Measurements from ENCODE around the gene CATSPER4. TPM values are rescaled to one million over a fixed set of nuclear protein-coding genes. Genes with fewer than 3 reads are reported as not detected.

Gene CATSPER4
- total RNA-seq, 1 donor from 2014 or later, result not detected

- Histone ChIP-seq H3K27ac (no peak overlapping the region), H3K4me3 (peak overlapping the region; percentile 25), H3K9me3 (no peaks in the 10 kb centered on the region), H3K27me3 (peaks cover 6% of the 10 kb centered on the region), H3K36me3 (no peaks in the 10 kb centered on the region), H3K4me1 (peaks cover 19% of the 10 kb centered on the region)
- no peak for TF ChIP-seq CTCF (IDR thresholded peaks at IDR 0.05)
- DNase-seq (no peak), ATAC-seq (no peak)
- intact Hi-C loops (cut with DNase I), result no loop called here
Measured at GRCh38 chr1:26163684-26164035, 26.7 kb upstream of the CATSPER4 start.

GRCh38 chr1:26164036-26164860, 26.2 kb upstream of the CATSPER4 start:
- H3K36me3 ChIP-seq, result no peaks in the 10 kb centered on the region
- H3K9me3 ChIP-seq, result no peaks in the 10 kb centered on the region
- DNase-seq, result peak; percentile 72
- H3K27ac ChIP-seq, result no peak overlapping the region
- H3K4me3 ChIP-seq, result peak overlapping the region; percentile 25
- peak; percentile 64 for TF ChIP-seq CTCF (IDR thresholded peaks at IDR 0.05)
- intact Hi-C loops (cut with DNase I), result no loop called here
- peaks cover 6% of the 10 kb centered on the region for H3K27me3 ChIP-seq
- H3K4me1 ChIP-seq, result peaks cover 19% of the 10 kb centered on the region
- peak; percentile 71 for ATAC-seq

GRCh38 chr1:26164861-26165842, 25.2 kb upstream of the CATSPER4 start:
- intact Hi-C loops (cut with DNase I), result no loop called here
- DNase-seq, result no peak
- H3K27ac ChIP-seq, result no peak overlapping the region

GRCh38 chr1:26166719-26167281, 23.6 kb upstream of the CATSPER4 start:
- TF ChIP-seq CTCF (IDR thresholded peaks at IDR 0.05), result no peak
- Histone ChIP-seq H3K9me3 (no peaks in the 10 kb centered on the region), H3K27ac (no peak overlapping the region), H3K4me1 (peaks cover 18% of the 10 kb centered on the region), H3K36me3 (no peaks in the 10 kb centered on the region), H3K27me3 (no peaks in the 10 kb centered on the region), H3K4me3 (no peak overlapping the region)
- intact Hi-C loops (cut with DNase I), result no loop called here
- DNase-seq (no peak), ATAC-seq (no peak)

More at GRCh38 chr1:26164861-26165842, 25.2 kb upstream of the CATSPER4 start:
- Histone ChIP-seq H3K27me3 (peaks cover 6% of the 10 kb centered on the region), H3K4me1 (peaks cover 19% of the 10 kb centered on the region), H3K9me3 (no peaks in the 10 kb centered on the region), H3K4me3 (no peak overlapping the region), H3K36me3 (no peaks in the 10 kb centered on the region)
- no peak for TF ChIP-seq CTCF (IDR thresholded peaks at IDR 0.05)
- ATAC-seq, result no peak

- no peaks in the 10 kb centered on the region for H3K27me3 ChIP-seq
- ATAC-seq (no peak), DNase-seq (no peak)
- H3K36me3 ChIP-seq, result no peaks in the 10 kb centered on the region
- H3K27ac ChIP-seq, result peak within 1 kb of the TSS; percentile 86
- intact Hi-C loops (cut with DNase I), result no loop called here
- no peak for TF ChIP-seq CTCF (IDR thresholded peaks at IDR 0.05)
- peaks cover 12% of the 10 kb centered on the region for H3K4me1 ChIP-seq
- no peaks in the 10 kb centered on the region for H3K9me3 ChIP-seq
- H3K4me3 ChIP-seq, result peak within 1 kb of the TSS; percentile 91
Measured at GRCh38 chr1:26168410-26169197, 21.8 kb upstream of the CATSPER4 start, which contains the start of gene C1orf232. Gene C1orf232, minus strand, starts transcription at chr1:26168963. Its CDS starts 464 bp downstream, at chr1:26168499.

Measured in upper lobe of right lung (tissue), 1 donor.